ENCODE results near the gene SNX2. TPM values are rescaled to one million over a fixed set of nuclear protein-coding genes. Genes with fewer than 3 reads are reported as not detected.

Gene SNX2
- total RNA-seq, 1 donor = 124 TPM

DNA sequence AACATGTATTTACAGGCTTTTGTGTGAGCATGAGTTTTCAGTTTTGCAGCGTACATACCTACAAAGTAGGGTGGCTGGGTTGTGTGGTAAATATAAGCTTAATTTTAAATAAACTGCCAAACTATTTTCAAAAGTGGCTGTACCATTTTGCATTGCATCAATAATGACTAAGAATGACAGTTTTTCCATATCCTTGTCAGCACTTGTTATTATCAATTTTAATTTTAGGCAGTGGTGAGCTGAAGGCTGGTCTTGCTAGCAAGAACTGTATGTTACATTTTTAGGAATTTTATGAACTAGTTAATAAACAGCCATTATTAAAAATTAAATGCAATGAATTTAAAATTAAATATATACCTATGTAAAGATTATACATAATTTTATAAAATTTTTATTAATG lies 6.6 kb downstream of the SNX2 start:
- no peak overlapping the region for H3K4me2 ChIP-seq (ENCODE audit: insufficient read depth, low read length)

DNA sequence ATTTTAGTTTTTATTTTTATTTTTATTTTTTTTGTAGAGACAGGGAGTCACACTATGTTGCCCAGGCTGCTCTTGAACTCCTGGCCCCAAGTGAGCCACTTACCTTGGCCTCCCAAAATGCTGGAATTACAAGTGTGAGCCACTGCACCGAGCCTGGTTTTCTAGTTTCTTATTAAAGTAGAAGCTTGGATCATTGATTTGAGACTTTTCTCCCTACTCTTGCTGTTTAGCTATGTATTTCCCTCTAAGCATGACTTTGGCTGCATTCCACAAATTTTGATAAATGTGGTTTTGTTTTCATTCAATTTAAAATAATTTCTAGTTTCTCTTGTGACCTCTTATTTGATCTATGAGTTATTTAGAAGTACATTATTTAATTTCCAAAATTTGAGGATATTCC lies 10.4 kb downstream of the SNX2 start:
- no peak for DNase-seq (ENCODE audit: insufficient read length, low spot score, missing footprints)
- H4K20me1 ChIP-seq (ENCODE audit: insufficient read depth, low read length) = peaks cover 13% of the 10 kb centered on the region

More for the DNA sequence above, 6.6 kb downstream of the SNX2 start:
- H3K27ac ChIP-seq (ENCODE audit: low read depth, low read length) = no peak overlapping the region
- H3K27me3 ChIP-seq (ENCODE audit: insufficient read depth, low read length) = no peaks in the 10 kb centered on the region
- H3K4me1 ChIP-seq (ENCODE audit: insufficient read depth, low read length) = peaks cover 7% of the 10 kb centered on the region
- no peaks in the 10 kb centered on the region for H3K9me3 ChIP-seq (ENCODE audit: low read depth, low read length)
- TF ChIP-seq, protein P1, sequence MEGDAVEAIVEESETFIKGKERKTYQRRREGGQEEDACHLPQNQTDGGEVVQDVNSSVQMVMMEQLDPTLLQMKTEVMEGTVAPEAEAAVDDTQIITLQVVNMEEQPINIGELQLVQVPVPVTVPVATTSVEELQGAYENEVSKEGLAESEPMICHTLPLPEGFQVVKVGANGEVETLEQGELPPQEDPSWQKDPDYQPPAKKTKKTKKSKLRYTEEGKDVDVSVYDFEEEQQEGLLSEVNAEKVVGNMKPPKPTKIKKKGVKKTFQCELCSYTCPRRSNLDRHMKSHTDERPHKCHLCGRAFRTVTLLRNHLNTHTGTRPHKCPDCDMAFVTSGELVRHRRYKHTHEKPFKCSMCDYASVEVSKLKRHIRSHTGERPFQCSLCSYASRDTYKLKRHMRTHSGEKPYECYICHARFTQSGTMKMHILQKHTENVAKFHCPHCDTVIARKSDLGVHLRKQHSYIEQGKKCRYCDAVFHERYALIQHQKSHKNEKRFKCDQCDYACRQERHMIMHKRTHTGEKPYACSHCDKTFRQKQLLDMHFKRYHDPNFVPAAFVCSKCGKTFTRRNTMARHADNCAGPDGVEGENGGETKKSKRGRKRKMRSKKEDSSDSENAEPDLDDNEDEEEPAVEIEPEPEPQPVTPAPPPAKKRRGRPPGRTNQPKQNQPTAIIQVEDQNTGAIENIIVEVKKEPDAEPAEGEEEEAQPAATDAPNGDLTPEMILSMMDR (IDR thresholded peaks at IDR 0.05; ENCODE audit: extremely low read depth, low read depth, low read length) = no peak
- no peak overlapping the region for H2AFZ ChIP-seq (ENCODE audit: low read length)
- H4K20me1 ChIP-seq (ENCODE audit: insufficient read depth, low read length) = peaks cover 18% of the 10 kb centered on the region
- peaks cover 93% of the 10 kb centered on the region for H3K79me2 ChIP-seq (ENCODE audit: insufficient read depth, low read length)
- no peak overlapping the region for H3K4me3 ChIP-seq (ENCODE audit: insufficient read depth, low read length)
- no peak for DNase-seq (ENCODE audit: insufficient read length, low spot score, missing footprints)
- no peaks in the 10 kb centered on the region for H3K36me3 ChIP-seq (ENCODE audit: insufficient read depth, low read length)

GRCh38 chr5:122788371-122788770 lies 13.5 kb downstream of the SNX2 start:
- Histone ChIP-seq H3K27ac (ENCODE audit: low read depth, low read length) (no peak overlapping the region), H2AFZ (ENCODE audit: low read length) (no peak overlapping the region), H3K4me1 (ENCODE audit: insufficient read depth, low read length) (no peaks in the 10 kb centered on the region), H3K27me3 (ENCODE audit: insufficient read depth, low read length) (no peaks in the 10 kb centered on the region), H3K4me3 (ENCODE audit: insufficient read depth, low read length) (no peak overlapping the region), H3K36me3 (ENCODE audit: insufficient read depth, low read length) (no peaks in the 10 kb centered on the region), H3K79me2 (ENCODE audit: insufficient read depth, low read length) (peaks cover 89% of the 10 kb centered on the region), H4K20me1 (ENCODE audit: insufficient read depth, low read length) (peaks cover 10% of the 10 kb centered on the region), H3K4me2 (ENCODE audit: insufficient read depth, low read length) (no peak overlapping the region), H3K9me3 (ENCODE audit: low read depth, low read length) (no peaks in the 10 kb centered on the region)
- no peak for DNase-seq (ENCODE audit: insufficient read length, low spot score, missing footprints)
- TF ChIP-seq, protein P1 (IDR thresholded peaks at IDR 0.05; ENCODE audit: extremely low read depth, low read depth, low read length) = no peak

More for the DNA sequence above, 10.4 kb downstream of the SNX2 start:
- H3K27me3 ChIP-seq (ENCODE audit: insufficient read depth, low read length) = no peaks in the 10 kb centered on the region
- H3K79me2 ChIP-seq (ENCODE audit: insufficient read depth, low read length) = peaks cover 92% of the 10 kb centered on the region
- H3K36me3 ChIP-seq (ENCODE audit: insufficient read depth, low read length) = no peaks in the 10 kb centered on the region
- no peaks in the 10 kb centered on the region for H3K9me3 ChIP-seq (ENCODE audit: low read depth, low read length)
- TF ChIP-seq, protein P1 (IDR thresholded peaks at IDR 0.05; ENCODE audit: extremely low read depth, low read depth, low read length) = no peak
- H3K27ac ChIP-seq (ENCODE audit: low read depth, low read length) = no peak overlapping the region
- H3K4me3 ChIP-seq (ENCODE audit: insufficient read depth, low read length) = no peak overlapping the region
- no peak overlapping the region for H2AFZ ChIP-seq (ENCODE audit: low read length)
- no peaks in the 10 kb centered on the region for H3K4me1 ChIP-seq (ENCODE audit: insufficient read depth, low read length)
- no peak overlapping the region for H3K4me2 ChIP-seq (ENCODE audit: insufficient read depth, low read length)

DNA sequence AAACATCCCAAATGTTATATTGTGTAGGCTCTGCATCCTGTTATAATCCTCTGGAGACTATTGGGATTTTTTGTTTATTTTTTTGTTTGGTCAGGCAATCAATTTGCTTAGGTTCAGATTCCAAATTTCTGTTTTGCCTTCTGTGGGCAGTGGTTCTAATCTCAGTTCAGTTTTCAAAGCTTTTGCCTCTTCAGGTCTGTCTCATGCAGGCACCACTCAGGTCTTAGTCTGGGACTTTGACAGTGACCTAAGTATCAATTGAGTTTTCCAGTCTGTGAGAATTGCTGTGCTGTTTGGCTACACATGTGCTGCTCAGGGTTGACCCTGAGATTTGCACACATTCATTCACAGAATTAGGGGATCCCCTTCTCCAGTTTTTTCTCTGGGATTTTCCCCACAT lies 14.1 kb downstream of the SNX2 start:
- TF ChIP-seq, protein P1 (IDR thresholded peaks at IDR 0.05; ENCODE audit: extremely low read depth, low read depth, low read length) = no peak
- Histone ChIP-seq H3K4me3 (ENCODE audit: insufficient read depth, low read length) (no peak overlapping the region), H3K4me2 (ENCODE audit: insufficient read depth, low read length) (no peak overlapping the region), H3K36me3 (ENCODE audit: insufficient read depth, low read length) (no peaks in the 10 kb centered on the region), H4K20me1 (ENCODE audit: insufficient read depth, low read length) (peaks cover 10% of the 10 kb centered on the region), H3K9me3 (ENCODE audit: low read depth, low read length) (no peaks in the 10 kb centered on the region), H2AFZ (ENCODE audit: low read length) (no peak overlapping the region), H3K4me1 (ENCODE audit: insufficient read depth, low read length) (no peaks in the 10 kb centered on the region), H3K79me2 (ENCODE audit: insufficient read depth, low read length) (peaks cover 83% of the 10 kb centered on the region), H3K27ac (ENCODE audit: low read depth, low read length) (no peak overlapping the region), H3K27me3 (ENCODE audit: insufficient read depth, low read length) (no peaks in the 10 kb centered on the region)
- DNase-seq (ENCODE audit: insufficient read length, low spot score, missing footprints) = no peak

All from osteoblast (primary cell).